ENCODE results near the gene ZNF536.

DNA sequence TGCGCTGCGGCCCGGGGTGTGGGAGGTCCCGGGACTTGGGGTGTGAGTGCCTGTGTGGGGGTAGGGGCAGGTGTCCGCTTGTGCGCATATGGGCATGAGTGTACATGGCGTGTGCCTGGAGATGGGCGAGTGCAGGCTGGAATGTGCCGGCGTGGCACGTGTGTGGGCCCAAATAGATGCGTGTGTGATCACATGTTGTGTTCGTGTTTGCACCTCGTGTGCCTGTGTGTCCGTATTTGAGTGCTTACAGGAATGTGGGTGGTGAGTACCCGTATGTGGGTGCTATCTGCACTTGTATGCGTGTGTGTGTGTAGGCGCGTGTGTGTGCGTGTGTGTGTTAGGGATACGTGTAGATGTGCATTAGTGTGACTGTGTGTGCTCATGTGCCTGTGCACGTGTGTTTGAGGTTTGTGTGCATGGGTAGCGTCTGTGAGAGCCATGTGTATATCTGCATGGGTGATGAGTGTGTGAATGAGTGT, 3.4 kb downstream of the ZNF536 start:
- TF ChIP-seq, protein P1, sequence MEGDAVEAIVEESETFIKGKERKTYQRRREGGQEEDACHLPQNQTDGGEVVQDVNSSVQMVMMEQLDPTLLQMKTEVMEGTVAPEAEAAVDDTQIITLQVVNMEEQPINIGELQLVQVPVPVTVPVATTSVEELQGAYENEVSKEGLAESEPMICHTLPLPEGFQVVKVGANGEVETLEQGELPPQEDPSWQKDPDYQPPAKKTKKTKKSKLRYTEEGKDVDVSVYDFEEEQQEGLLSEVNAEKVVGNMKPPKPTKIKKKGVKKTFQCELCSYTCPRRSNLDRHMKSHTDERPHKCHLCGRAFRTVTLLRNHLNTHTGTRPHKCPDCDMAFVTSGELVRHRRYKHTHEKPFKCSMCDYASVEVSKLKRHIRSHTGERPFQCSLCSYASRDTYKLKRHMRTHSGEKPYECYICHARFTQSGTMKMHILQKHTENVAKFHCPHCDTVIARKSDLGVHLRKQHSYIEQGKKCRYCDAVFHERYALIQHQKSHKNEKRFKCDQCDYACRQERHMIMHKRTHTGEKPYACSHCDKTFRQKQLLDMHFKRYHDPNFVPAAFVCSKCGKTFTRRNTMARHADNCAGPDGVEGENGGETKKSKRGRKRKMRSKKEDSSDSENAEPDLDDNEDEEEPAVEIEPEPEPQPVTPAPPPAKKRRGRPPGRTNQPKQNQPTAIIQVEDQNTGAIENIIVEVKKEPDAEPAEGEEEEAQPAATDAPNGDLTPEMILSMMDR (conservative IDR thresholded peaks at IDR 0.05; ENCODE audit: low read depth, low read length), result no peak
- TF ChIP-seq EZH2 (IDR thresholded peaks at IDR 0.05; ENCODE audit: low read length, unreplicated experiment) (no peak), EZH2phosphoT487 (IDR thresholded peaks at IDR 0.05; ENCODE audit: borderline replicate concordance, low read length) (no peak)
